Measurements from ENCODE around the gene SAE1. TPM values are rescaled to one million over a fixed set of nuclear protein-coding genes. Genes with fewer than 3 reads are reported as not detected.
"Not testable (repeated sequence)": the region's sequence is repeated elsewhere in the genome, so short reads cannot be mapped to it uniquely, and the experiment has no call there.

SAE1 gene
- total and polyA plus RNA-seq, 5 experiments from 2014 or later, result 44.5 to 174 (median 158) TPM

DNA sequence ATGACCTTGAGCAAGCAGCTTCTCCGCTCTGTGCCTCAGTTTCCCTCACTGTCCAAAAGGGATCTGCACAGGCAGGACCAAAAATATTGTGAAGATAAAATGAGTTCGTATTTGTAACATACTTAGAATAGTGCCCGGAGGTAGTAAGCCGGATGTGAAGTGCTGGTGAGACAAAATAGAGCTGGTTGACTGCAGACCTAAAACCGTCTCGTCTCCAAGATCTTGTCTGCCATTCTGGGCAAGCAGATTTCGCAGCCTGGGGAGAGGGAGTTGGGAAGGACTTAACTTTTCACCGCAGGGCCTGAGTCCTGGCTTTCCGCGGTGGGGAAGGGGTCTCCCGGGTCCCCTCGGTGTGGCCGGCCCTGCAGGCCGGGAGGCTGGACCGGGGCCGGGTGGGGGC is 108.5 kb downstream of the SAE1 start:
- Mint-ChIP-seq H3K9me3 (no peaks in the 10 kb centered on the region), H3K4me3 (peak overlapping the region in 9 of 10 donors; percentile 74 to 92 (median 87)), H3K4me1 (peaks cover 6 to 27% (median 21%) of the 10 kb centered on the region in 4 donors), H3K36me3 (no peaks in the 10 kb centered on the region), H3K27me3 (peaks cover 0 to 3% (median 0%) of the 10 kb centered on the region in 5 donors), H3K27ac (peak overlapping the region in 9 of 10 donors; percentile 46 to 95 (median 80))
- ATAC-seq (peak in 1 of 2 donors; percentile 22), DNase-seq (peak in 2 of 10 donors; percentile 33 to 36)
- POLR2A ChIA-PET, result interaction anchor here (0.8 to 5.3 kb wide), 9 partner anchors 10 to 126 kb away, joined by 3 to 40 read pairs (median 5); partner anchors contain the start of gene ZC3H4

DNA sequence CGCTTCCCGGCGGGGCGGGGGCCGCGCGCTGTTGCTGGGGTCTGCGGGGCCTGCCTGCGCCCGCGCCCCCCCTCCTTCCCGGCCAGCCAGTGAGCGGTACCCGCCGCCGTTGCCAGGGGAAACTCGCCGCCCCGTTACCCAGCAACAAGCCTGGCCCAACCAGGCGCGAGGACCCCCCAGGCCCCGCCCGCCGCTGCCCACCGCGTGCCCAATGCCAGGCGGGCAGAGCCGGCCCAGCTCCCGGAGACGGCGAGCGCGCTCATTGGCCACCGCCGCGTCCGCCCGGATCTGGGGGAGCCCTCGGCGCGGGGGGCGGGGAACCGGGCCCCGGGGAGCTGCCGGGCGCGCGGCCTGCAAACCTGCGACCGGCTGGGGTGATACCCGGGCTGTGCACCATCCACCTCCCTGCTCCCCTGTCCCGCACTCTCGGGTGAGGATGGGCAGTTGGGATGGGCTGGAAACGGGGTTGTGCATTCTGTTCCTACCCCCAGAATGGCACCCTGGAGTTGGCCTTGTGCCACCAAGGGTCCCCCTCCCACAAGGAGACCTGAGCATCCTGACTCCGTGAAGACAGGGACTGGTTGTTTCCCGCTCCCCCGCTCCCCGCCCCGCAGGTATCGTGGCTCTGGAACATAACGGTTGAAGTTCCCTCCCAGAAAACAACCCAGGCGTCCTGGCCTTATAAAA is 109.1 kb downstream of the SAE1 start:
- peak overlapping the region in 7 of 10 donors; percentile 19 to 87 (median 70) for H3K27ac Mint-ChIP-seq
- POLR2A ChIA-PET, result interaction anchor here (0.8 to 5.3 kb wide), 17 partner anchors 8 to 127 kb away, joined by 3 to 40 read pairs (median 5); partner anchors contain the start of gene ZC3H4
- peaks cover 6 to 33% (median 25%) of the 10 kb centered on the region in 4 donors for H3K4me1 Mint-ChIP-seq
- ATAC-seq, result peak; percentile 39 to 40
- H3K27me3 Mint-ChIP-seq, result peaks cover 0 to 4% (median 0%) of the 10 kb centered on the region in 5 donors
- no peaks in the 10 kb centered on the region for H3K9me3 Mint-ChIP-seq
- H3K4me3 Mint-ChIP-seq, result peak overlapping the region in 7 of 10 donors; percentile 41 to 68 (median 50)
- peak; percentile 48 to 89 (median 66) for DNase-seq
- H3K36me3 Mint-ChIP-seq, result no peaks in the 10 kb centered on the region

DNA sequence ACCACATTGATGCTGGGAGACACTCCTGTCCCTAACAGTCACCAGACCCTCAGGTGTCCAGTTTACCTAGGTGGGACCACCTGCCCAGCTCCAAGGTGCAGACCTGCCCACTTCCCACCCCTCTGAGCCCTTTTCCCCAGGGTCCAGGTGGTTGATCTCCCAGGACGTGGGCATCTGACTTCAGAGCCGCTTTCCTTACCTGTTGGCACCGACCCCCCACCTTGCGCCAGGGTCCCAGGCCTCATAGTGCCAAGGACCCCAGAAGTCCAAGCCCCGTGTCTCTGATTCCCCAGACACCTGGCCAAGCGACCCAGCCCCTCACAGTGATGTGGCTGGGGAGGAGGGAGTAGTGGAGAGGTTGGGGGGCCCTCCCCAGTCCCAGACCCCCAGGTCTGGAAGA is 109.9 kb downstream of the SAE1 start:
- peak overlapping the region in 7 of 10 donors; percentile 19 to 87 (median 70) for H3K27ac Mint-ChIP-seq
- no peak for ATAC-seq
- no peaks in the 10 kb centered on the region for H3K9me3 Mint-ChIP-seq

DNA sequence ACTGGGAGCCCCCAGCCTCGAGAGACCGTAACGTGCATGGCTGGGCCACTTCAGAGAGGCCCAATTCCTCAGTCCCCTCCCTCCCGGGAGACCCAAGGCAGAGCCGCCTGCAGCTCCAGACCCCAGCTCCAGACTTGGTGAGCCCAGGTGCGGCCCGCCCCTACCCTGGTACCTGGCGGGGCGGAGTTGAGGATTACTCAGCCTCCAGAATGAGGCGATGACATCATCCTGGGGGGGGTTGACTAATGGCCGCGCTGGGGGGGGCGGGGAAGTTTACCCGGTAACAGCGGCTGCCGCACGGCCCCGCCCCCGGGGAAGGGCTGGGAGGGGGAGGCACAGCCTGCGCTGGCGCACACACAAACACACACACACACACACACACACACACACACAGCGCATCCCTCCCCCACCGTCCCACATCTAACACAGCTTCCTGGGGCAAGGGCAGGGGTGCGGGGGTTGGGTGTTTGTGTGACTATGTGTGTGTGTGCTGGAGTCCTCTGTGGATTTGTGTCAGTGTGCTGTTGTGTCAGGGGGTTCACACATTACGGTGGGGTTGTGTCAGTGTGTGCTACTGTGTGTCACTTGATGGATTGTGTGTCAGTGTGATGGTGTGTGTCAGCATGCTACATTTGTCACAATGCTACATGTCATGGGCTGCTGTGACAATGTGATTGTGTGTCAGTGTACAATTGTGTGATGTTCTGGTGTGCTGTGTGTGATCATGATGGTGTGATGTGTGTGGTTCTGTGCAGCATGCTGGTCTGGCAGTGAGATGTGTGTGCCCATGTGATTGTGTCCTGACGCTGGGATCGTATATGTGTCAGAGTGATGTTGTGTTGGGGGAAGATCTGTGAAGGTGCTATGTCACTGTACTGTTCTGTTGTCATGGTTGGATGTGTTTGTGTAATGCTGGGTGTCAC is 110.6 kb downstream of the SAE1 start:
- POLR2A ChIA-PET, result interaction anchor here (0.6 to 5.3 kb wide), 16 partner anchors 9 to 394 kb away, joined by 3 to 40 read pairs (median 4); partner anchors contain the start of gene CCDC9

More for the DNA sequence above, 109.9 kb downstream of the SAE1 start:
- H3K36me3 Mint-ChIP-seq, result no peaks in the 10 kb centered on the region
- H3K27me3 Mint-ChIP-seq, result peaks cover 0 to 6% (median 0%) of the 10 kb centered on the region in 5 donors
- DNase-seq, result no peak
- POLR2A ChIA-PET, result interaction anchor here (0.6 to 5.3 kb wide), 16 partner anchors 9 to 395 kb away, joined by 3 to 40 read pairs (median 4); partner anchors contain the start of gene CCDC9
- H3K4me3 Mint-ChIP-seq, result peak overlapping the region in 7 of 10 donors; percentile 41 to 68 (median 50)
- peaks cover 6 to 41% (median 29%) of the 10 kb centered on the region in 4 donors for H3K4me1 Mint-ChIP-seq

DNA sequence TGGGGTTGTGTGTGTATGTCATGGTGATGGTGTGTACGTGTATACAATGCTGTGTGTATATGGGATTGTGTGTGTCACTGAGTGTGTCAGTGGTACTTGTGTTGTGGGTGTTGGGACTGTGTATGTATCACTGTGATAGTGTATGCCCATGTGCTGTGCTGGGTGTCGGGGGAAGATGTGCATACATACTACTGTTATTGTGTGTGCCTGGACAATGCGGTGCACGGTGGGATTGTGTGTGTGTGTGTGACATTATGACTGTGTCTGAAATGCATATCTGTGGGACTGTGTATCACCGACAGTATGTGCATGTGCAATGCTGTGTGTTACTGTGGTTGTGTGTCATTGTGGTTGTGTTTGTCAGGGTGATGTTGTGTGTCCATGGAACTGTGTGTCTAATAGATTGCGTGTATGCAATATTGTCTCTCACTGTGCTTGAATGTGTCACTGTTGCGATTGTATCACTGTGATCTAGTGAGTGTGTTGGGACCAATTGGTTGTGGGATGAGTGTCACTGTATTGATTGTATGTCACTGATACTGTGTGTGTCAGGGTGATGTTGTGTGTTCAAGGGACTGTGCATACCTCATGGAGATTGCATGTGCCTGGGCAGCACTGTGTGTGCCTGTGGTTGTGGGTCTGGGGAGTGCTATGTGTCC is 111.4 kb downstream of the SAE1 start:
- H3K27me3 Mint-ChIP-seq, result peaks cover 0 to 6% (median 0%) of the 10 kb centered on the region in 5 donors
- ATAC-seq (peak in 1 of 2 donors; percentile 0), DNase-seq (peak in 1 of 10 donors; percentile 25)
- no peak overlapping the region for H3K4me3 Mint-ChIP-seq
- POLR2A ChIA-PET, result interaction anchor here (1.4 to 6.3 kb wide), 9 partner anchors 10 to 85 kb away, joined by 5 to 116 read pairs (median 34); partner anchors contain the start of genes CCDC9 and INAFM1
- H3K4me1 Mint-ChIP-seq, result peaks cover 6 to 41% (median 28%) of the 10 kb centered on the region in 4 donors
- no peak overlapping the region for H3K27ac Mint-ChIP-seq
- no peaks in the 10 kb centered on the region for H3K36me3 Mint-ChIP-seq
- no peaks in the 10 kb centered on the region for H3K9me3 Mint-ChIP-seq

More for the DNA sequence above, 110.6 kb downstream of the SAE1 start:
- DNase-seq, result peak; percentile 67 to 96 (median 84)
- Mint-ChIP-seq H3K4me3 (peak overlapping the region in 3 of 10 donors; percentile 41 to 63 (median 50)), H3K4me1 (peaks cover 6 to 41% (median 28%) of the 10 kb centered on the region in 4 donors), H3K27ac (peak overlapping the region in 3 of 10 donors; percentile 60 to 84 (median 70)), H3K36me3 (no peaks in the 10 kb centered on the region), H3K27me3 (peaks cover 0 to 6% (median 0%) of the 10 kb centered on the region in 5 donors), H3K9me3 (no peaks in the 10 kb centered on the region)
- peak; percentile 51 to 61 for ATAC-seq

DNA sequence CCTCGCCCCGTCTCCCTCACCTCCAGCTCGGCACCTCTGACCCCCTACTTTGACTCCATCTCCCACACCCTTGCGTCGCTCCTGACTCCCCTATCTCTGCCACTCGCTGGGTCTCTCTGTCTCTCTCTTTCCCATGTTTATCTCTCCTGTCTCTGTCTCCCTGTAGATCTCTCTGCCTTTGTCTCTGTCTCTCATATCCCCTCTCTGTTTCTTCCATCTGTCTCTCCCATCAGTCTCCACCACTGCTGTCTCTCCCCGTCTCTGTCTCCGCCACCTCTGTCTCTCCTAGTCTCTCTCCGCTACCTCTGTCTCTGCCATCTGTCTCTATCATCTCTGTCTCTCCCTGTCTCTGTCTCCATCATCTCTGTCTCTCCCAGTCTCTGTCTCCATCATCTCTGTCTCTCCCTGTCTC is 112.7 kb downstream of the SAE1 start:
- peak in 1 of 10 donors; percentile 31 for DNase-seq

DNA sequence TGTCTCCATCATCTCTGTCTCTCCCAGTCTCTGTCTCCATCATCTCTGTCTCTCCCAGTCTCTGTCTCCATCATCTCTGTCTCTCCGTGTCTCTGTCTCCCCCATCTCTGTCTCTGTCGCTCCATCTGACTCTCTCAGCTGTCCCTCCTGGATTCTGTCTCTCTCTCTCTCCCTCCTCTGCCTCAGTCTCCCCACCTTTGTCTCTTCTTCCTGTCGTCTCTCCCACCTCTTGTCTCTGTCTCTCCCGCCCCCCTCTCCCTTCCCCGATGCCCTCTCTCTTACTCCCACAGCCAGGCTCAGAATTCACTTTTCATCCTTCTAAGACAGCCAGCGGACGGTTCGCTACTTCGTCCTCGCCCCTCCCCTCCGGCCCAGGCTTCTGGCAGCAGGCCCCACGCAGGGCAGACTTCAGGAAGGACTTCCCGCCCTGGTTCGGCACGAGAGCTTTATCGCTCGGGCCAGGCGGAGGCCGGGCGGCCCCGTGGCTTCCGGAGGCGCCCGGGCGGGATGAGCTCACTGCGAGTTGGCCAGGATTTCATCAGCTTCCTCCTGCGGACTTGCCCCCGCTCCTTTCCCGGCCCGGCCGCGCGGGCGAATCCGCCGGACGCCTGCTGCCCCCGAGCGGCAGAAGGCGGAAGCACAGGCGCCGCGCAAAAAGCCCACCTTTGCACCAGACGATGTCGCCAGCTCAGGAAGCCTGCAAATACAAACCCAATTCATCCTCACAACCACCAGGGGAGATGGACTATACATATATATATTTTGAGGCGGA is 113.3 kb downstream of the SAE1 start:
- POLR2A ChIA-PET, result interaction anchor here (0.8 to 6.3 kb wide), 24 partner anchors 10 to 131 kb away, joined by 3 to 116 read pairs (median 7); partner anchors contain the start of genes CCDC9, INAFM1, SAE1 and ZC3H4
- peak overlapping the region in 7 of 10 donors; percentile 22 to 97 (median 81) for H3K27ac Mint-ChIP-seq
- peaks cover 0 to 7% (median 0%) of the 10 kb centered on the region in 5 donors for H3K27me3 Mint-ChIP-seq
- H3K4me1 Mint-ChIP-seq, result peaks cover 9 to 41% (median 29%) of the 10 kb centered on the region in 4 donors
- DNase-seq (peak; percentile 81 to 92 (median 89)), ATAC-seq (peak; percentile 43 to 53)
- peak overlapping the region in 9 of 10 donors; percentile 68 to 93 (median 81) for H3K4me3 Mint-ChIP-seq
- no peaks in the 10 kb centered on the region for H3K36me3 Mint-ChIP-seq
- H3K9me3 Mint-ChIP-seq, result no peaks in the 10 kb centered on the region

More for the DNA sequence above, 112.7 kb downstream of the SAE1 start:
- POLR2A ChIA-PET, result interaction anchor here (0.6 to 6.3 kb wide), 18 partner anchors 11 to 130 kb away, joined by 3 to 116 read pairs (median 10); partner anchors contain the start of genes CCDC9, INAFM1 and ZC3H4
- H3K4me1 Mint-ChIP-seq, result peaks cover 12 to 44% (median 31%) of the 10 kb centered on the region in 4 donors
- peak overlapping the region in 8 of 10 donors; percentile 76 to 97 (median 90) for H3K27ac Mint-ChIP-seq
- no peaks in the 10 kb centered on the region for H3K36me3 Mint-ChIP-seq
- H3K4me3 Mint-ChIP-seq, result peak overlapping the region in 9 of 10 donors; percentile 62 to 93 (median 81)
- no peaks in the 10 kb centered on the region for H3K9me3 Mint-ChIP-seq
- peaks cover 0 to 8% (median 0%) of the 10 kb centered on the region in 5 donors for H3K27me3 Mint-ChIP-seq
- peak; percentile 4 to 19 for ATAC-seq

DNA sequence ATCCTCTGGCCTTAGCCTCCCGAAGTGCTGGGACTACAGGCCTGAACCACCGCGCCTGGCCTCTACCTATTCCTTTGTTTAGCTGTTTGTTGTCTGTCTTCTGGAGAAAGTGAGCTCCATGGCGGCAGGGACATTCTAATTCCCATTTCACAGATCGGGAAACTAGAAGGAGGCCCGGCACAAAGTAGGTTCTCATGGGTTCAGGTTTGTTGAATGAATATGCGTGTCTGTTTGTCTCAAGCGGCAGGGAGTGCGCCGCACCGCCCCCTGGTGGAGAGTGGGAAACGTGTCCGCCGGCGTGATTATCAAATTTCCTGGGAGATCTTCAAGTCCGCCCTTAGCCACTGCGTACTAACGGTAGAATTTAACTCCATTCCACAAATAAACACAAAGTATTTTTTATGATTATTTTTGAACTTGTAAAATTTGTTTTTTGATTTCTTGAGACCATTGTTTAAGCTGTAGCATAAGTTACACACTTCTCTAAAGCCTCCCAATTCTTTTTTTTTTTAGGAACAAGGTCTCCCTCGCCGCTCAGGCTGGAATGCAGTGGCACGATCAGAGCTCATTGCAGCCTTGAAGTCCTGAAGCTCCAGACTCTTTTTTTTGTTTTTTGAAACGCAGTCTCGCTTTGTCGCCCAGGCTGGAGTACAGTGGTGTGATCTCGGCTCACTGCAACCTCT is 116.8 kb downstream of the SAE1 start:
- DNase-seq (peak; percentile 59 to 87 (median 76)), ATAC-seq (no peak)
- H3K4me3 Mint-ChIP-seq, result peak overlapping the region in 1 of 10 donors; percentile 2
- peaks cover 0 to 5% (median 0%) of the 10 kb centered on the region in 5 donors for H3K27me3 Mint-ChIP-seq
- H3K4me1 Mint-ChIP-seq, result peaks cover 5 to 36% (median 22%) of the 10 kb centered on the region in 4 donors
- H3K27ac Mint-ChIP-seq, result peak overlapping the region in 5 of 10 donors; percentile 8 to 76 (median 67)
- POLR2A ChIA-PET, result interaction anchor here (0.6 to 6.3 kb wide), 8 partner anchors 9 to 391 kb away, joined by 3 to 116 read pairs (median 11); partner anchors contain the start of gene CCDC9
- no peaks in the 10 kb centered on the region for H3K36me3 Mint-ChIP-seq
- no peaks in the 10 kb centered on the region for H3K9me3 Mint-ChIP-seq

DNA sequence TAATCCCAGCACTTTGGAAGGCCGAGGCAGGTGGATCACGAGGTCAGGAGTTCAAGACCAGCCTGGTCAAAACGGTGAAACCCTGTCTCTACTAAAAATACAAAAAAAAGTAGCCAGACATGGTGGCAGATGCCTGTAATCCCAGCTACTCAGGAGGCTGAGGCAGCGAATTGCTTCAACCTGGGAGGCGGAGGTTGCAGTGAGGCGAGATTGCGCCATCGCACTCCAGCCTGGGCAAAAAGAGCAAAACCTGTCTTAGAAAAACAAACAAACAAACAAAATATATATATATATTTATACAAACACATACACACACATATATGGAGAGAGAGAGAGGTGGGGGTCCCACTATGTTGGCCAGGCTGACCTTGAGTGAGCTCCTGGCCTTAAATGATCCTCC is 122.4 kb downstream of the SAE1 start:
- H3K36me3 Mint-ChIP-seq, DNase-seq, ATAC-seq, H3K9me3 Mint-ChIP-seq, H3K27me3 Mint-ChIP-seq: not testable (repeated sequence)
- POLR2A ChIA-PET, result interaction anchor here (1.0 to 1.2 kb wide), 3 partner anchors 27 to 139 kb away, joined by 3 to 4 read pairs (median 3); partner anchors contain the start of gene ZC3H4
- H3K27ac Mint-ChIP-seq, result peak overlapping the region in 2 of 10 donors; percentile 13 to 56
- peaks cover 18 to 30% (median 20%) of the 10 kb centered on the region in 4 donors for H3K4me1 Mint-ChIP-seq
- H3K4me3 Mint-ChIP-seq, result peak overlapping the region in 2 of 10 donors; percentile 18 to 24

DNA sequence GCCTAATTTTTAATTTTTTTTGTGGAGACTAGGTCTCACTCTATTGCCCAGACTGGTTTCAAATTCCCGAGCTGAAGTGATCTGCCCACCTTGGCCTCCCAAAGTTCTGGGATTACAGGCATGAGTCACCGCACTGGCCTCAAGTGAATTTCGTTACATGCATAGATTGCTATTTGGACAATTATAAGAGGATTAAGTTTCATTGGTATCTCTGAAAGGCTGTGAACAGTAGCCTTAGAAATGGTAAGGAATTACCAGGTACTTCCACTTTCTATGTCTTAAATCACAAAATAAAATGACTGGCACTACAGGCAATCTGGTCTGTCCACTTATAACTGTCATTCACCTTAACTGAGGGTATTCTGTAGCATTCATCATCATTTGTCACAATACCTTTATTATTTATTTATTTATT is 122.8 kb downstream of the SAE1 start:
- H3K27me3 Mint-ChIP-seq, result no peaks in the 10 kb centered on the region
- peak overlapping the region in 2 of 10 donors; percentile 13 to 56 for H3K27ac Mint-ChIP-seq
- H3K9me3 Mint-ChIP-seq, result no peaks in the 10 kb centered on the region
- peak overlapping the region in 2 of 10 donors; percentile 18 to 24 for H3K4me3 Mint-ChIP-seq
- no peak for ATAC-seq
- H3K36me3 Mint-ChIP-seq, result peaks cover 0 to 11% (median 0%) of the 10 kb centered on the region in 3 donors
- POLR2A ChIA-PET, result interaction anchor here (1.0 to 1.1 kb wide), 2 partner anchors 28 to 140 kb away, joined by 3 to 4 read pairs; partner anchors contain the start of gene ZC3H4
- H3K4me1 Mint-ChIP-seq, result peaks cover 19 to 34% (median 24%) of the 10 kb centered on the region in 4 donors
- DNase-seq, result no peak

Measured in naive thymus-derived CD8-positive, alpha-beta T cell (primary cell).